Chondrocyte (in vitro differentiated cells): ENCODE data around the gene SYVN1. TPM values are rescaled to one million over a fixed set of nuclear protein-coding genes. Genes with fewer than 3 reads are reported as not detected.

Source experiments
- DNase-seq: peaks from one replicate; pipeline ENCODE4 v3.0.0; 2021; ENCODE audit warnings: mixed read lengths, low spot score
- H3K27ac Mint-ChIP-seq: one replicate; pipeline ENCODE4 v1.8.0; 2021; ENCODE audit warnings: mild to moderate bottlenecking, moderate library complexity, mixed read lengths; ENCODE audit not compliant: unreplicated experiment
- H3K27me3 Mint-ChIP-seq: 2 replicates; pipeline ENCODE4 v1.8.0; 2021; ENCODE audit warnings: low read depth, mixed read lengths
- H3K36me3 Mint-ChIP-seq: 2 replicates; pipeline ENCODE4 v1.8.0; 2021; ENCODE audit warnings: low read depth, mixed read lengths
- H3K4me1 Mint-ChIP-seq: 2 replicates; pipeline ENCODE4 v1.8.0; 2021; ENCODE audit warnings: low read depth, mild to moderate bottlenecking, mixed read lengths
- H3K4me3 Mint-ChIP-seq: one replicate; pipeline ENCODE4 v1.8.0; 2021; ENCODE audit warnings: mild to moderate bottlenecking, moderate library complexity, mixed read lengths; ENCODE audit not compliant: unreplicated experiment
- H3K9me3 Mint-ChIP-seq: 2 replicates; pipeline ENCODE4 v1.8.0; 2021; ENCODE audit warnings: low read depth, mixed read lengths
- CTCF ChIP-seq: fragments of 200-600 bp; sonication (generic); IDR thresholded peaks from 2 replicates; pipeline ENCODE4 v1.5.0; 2021; ENCODE audit warnings: antibody characterized with exemption, mild to moderate bottlenecking, moderate library complexity
- total RNA-seq: library from RNA; stranded (reverse); gene quantifications from 3 replicates; pipeline ENCODE4 v1.2.1, GENCODE V29; 2021

SYVN1 gene
- total RNA-seq, 1 donor from 2014 or later, result 53.5 TPM

- Mint-ChIP-seq H3K27me3 (no peaks in the 10 kb centered on the region), H3K9me3 (no peaks in the 10 kb centered on the region), H3K27ac (no peak overlapping the region), H3K4me3 (no peak overlapping the region), H3K36me3 (peaks cover 10% of the 10 kb centered on the region), H3K4me1 (peaks cover 29% of the 10 kb centered on the region)
- peak; percentile 51 for DNase-seq
- TF ChIP-seq CTCF, result no peak
These were observed 8.9 kb downstream of the SYVN1 start for GRCh38 chr11:65125197-65126056.

GRCh38 chr11:65124480-65125196 is 9.7 kb downstream of the SYVN1 start:
- H3K27ac Mint-ChIP-seq, result no peak overlapping the region
- no peaks in the 10 kb centered on the region for H3K27me3 Mint-ChIP-seq
- no peak for TF ChIP-seq CTCF
- peaks cover 8% of the 10 kb centered on the region for H3K36me3 Mint-ChIP-seq
- no peak overlapping the region for H3K4me3 Mint-ChIP-seq
- no peaks in the 10 kb centered on the region for H3K9me3 Mint-ChIP-seq
- peak; percentile 19 for DNase-seq
- peaks cover 34% of the 10 kb centered on the region for H3K4me1 Mint-ChIP-seq

GRCh38 chr11:65121865-65122696 is 12.2 kb downstream of the SYVN1 start, which contains the start of the genes FAU and MRPL49:
TSS of gene FAU (minus strand) at chr11:65122134. CDS start at chr11:65121813, 321 bp downstream.
TSS of gene MRPL49 (plus strand) at chr11:65122321. CDS start at chr11:65122347, 26 bp downstream.
- peaks cover 36% of the 10 kb centered on the region for H3K4me1 Mint-ChIP-seq
- H3K27me3 Mint-ChIP-seq, result no peaks in the 10 kb centered on the region
- DNase-seq, result peak; percentile 99
- peaks cover 13% of the 10 kb centered on the region for H3K36me3 Mint-ChIP-seq
- peak within 1 kb of the TSS; percentile 98 for H3K4me3 Mint-ChIP-seq
- no peak for TF ChIP-seq CTCF
- H3K27ac Mint-ChIP-seq, result peak within 1 kb of the TSS; percentile 96
- no peaks in the 10 kb centered on the region for H3K9me3 Mint-ChIP-seq

- no peaks in the 10 kb centered on the region for H3K27me3 Mint-ChIP-seq
- H3K36me3 Mint-ChIP-seq, result peaks cover 12% of the 10 kb centered on the region
- DNase-seq, result peak; percentile 84
- H3K4me3 Mint-ChIP-seq, result peak overlapping the region; percentile 98
- TF ChIP-seq CTCF, result no peak
- H3K4me1 Mint-ChIP-seq, result peaks cover 41% of the 10 kb centered on the region
- H3K27ac Mint-ChIP-seq, result peak overlapping the region; percentile 96
- H3K9me3 Mint-ChIP-seq, result no peaks in the 10 kb centered on the region
These were observed 12.9 kb downstream of the SYVN1 start for GRCh38 chr11:65121447-65121864.
